CD4-positive, alpha-beta memory T cell (primary cell): ENCODE data around the gene PRR20G. TPM values are rescaled to one million over a fixed set of nuclear protein-coding genes. Genes with fewer than 3 reads are reported as not detected.
"Not testable (repeated sequence)": the region's sequence is repeated elsewhere in the genome, so short reads cannot be mapped to it uniquely, and the experiment has no call there.

Source experiments
- CTCF ChIA-PET: fragments of 350-600 bp; sonication (Branson Sonifier 250); formaldehyde crosslinking; loops from one replicate; lab custom pipeline; 2021; ENCODE audit warnings: inconsistent platforms; ENCODE audit not compliant: partially characterized antibody; lab: Charles Lee
- POLR2A ChIA-PET: fragments of 350-600 bp; sonication (Branson Sonifier 250); formaldehyde crosslinking; loops from one replicate; lab custom pipeline; 2021; ENCODE audit not compliant: partially characterized antibody; lab: Charles Lee
- DNase-seq, 5 donors: peaks; one replicate each; pipeline versions ENCODE4 v3.0.0 to v3.0.0-alpha.2; 2020 to 2022; ENCODE audit warnings: mixed read lengths in 1 of 5
- H3K27ac ChIP-seq: one replicate; pipeline ENCODE4 v1.7.0; 2013; ENCODE audit warnings: low read depth, low read length
- H3K27me3 ChIP-seq: 2 replicates; pipeline ENCODE4 v1.7.0; 2013; ENCODE audit warnings: mild to moderate bottlenecking, low read length, moderate library complexity; ENCODE audit not compliant: insufficient read depth
- H3K36me3 ChIP-seq: 2 replicates; pipeline ENCODE4 v1.7.0; 2013; ENCODE audit warnings: mild to moderate bottlenecking, low read length, moderate library complexity; ENCODE audit not compliant: insufficient read depth
- H3K4me1 ChIP-seq: 2 replicates; pipeline ENCODE4 v1.7.0; 2013; ENCODE audit warnings: mild to moderate bottlenecking, low read length, moderate library complexity; ENCODE audit not compliant: insufficient read depth
- H3K4me3 ChIP-seq, 2 donors: one replicate each; pipeline ENCODE4 v1.7.0; 2013; ENCODE audit warnings: low read length in 2 of 2, mild to moderate bottlenecking in 1 of 2
- H3K9me3 ChIP-seq, 2 donors: one replicate each; pipeline ENCODE4 v1.7.0; 2013; ENCODE audit warnings: low read length in 2 of 2, control low read depth in 1 of 2; ENCODE audit not compliant: control insufficient read depth in 1 of 2
- H3K27ac Mint-ChIP-seq, 7 donors: one replicate each; pipeline ENCODE4 v1.8.0; 2020 to 2021; ENCODE audit warnings: mixed read lengths in 7 of 7, mild to moderate bottlenecking in 6 of 7, inconsistent platforms in 3 of 7, moderate library complexity in 3 of 7
- H3K27me3 Mint-ChIP-seq, 2 donors: one replicate each; pipeline ENCODE4 v1.8.0; 2020 to 2021; ENCODE audit warnings: mixed read lengths in 2 of 2
- H3K36me3 Mint-ChIP-seq, 2 donors: one replicate each; pipeline ENCODE4 v1.8.0; 2020 to 2021; ENCODE audit warnings: mixed read lengths in 2 of 2, inconsistent platforms in 1 of 2, mild to moderate bottlenecking in 1 of 2
- H3K4me1 Mint-ChIP-seq, 4 donors: one replicate each; pipeline ENCODE4 v1.8.0; 2020 to 2021; ENCODE audit warnings: mixed read lengths in 4 of 4, mild to moderate bottlenecking in 1 of 4
- H3K4me3 Mint-ChIP-seq, 8 donors: one replicate each; pipeline ENCODE4 v1.8.0; 2020 to 2021; ENCODE audit warnings: mixed read lengths in 8 of 8, mild to moderate bottlenecking in 7 of 8, moderate library complexity in 6 of 8, inconsistent platforms in 3 of 8
- H3K9me3 Mint-ChIP-seq, 8 donors: one replicate each; pipeline ENCODE4 v1.8.0; 2020 to 2021; ENCODE audit warnings: mixed read lengths in 8 of 8, mild to moderate bottlenecking in 5 of 8, inconsistent platforms in 3 of 8, moderate library complexity in 1 of 8
- intact Hi-C: fragments of 100-400 bp; cut with micrococcal nuclease; formaldehyde crosslinking; loops from one replicate; pipeline ENCODE4 v1.15.1; 2023
- polyA plus RNA-seq, 2 donors: library from polyadenylated mRNA; unstranded; fragments of 300-500 nt; fragmentation: Illumina TruSeq; gene quantifications; one replicate each; pipeline ENCODE4 v1.2.3, GENCODE V29; 2021
- total RNA-seq, 2 experiments: library from RNA; stranded (reverse); gene quantifications; one replicate each; pipeline ENCODE4 v1.2.3, GENCODE V29; 2021

Gene PRR20G
- total and polyA plus RNA-seq, 4 experiments from 2014 or later, result not detected

DNA sequence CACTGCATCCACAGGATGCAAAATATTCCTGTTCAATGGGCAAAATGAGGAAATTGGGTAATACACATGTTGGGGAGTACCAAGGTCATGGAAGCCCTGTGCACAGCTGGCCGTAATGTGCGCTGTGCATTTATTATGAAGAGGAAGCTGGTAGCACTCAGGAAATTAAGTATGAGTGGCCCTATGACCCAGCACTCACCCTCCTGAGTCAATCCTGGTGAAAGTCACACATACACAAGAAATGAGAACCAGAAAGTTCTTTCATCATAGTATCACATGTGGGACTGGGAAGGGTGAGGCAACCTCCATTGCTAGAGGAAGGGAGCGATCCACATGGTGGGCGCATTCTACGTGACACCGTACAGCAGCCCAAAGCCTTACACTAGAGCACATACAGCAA lies 11.4 kb upstream of the PRR20G start:
- Histone ChIP-seq H3K27ac (no peak overlapping the region), H3K4me3 (no peak overlapping the region), H3K27me3 (no peaks in the 10 kb centered on the region), H3K36me3 (no peaks in the 10 kb centered on the region), H3K9me3 (no peaks in the 10 kb centered on the region), H3K4me1 (no peaks in the 10 kb centered on the region)
- no peaks in the 10 kb centered on the region for H3K4me1 Mint-ChIP-seq
- no peak overlapping the region for H3K27ac Mint-ChIP-seq
- peaks cover 0 to 2% (median 0%) of the 10 kb centered on the region in 8 donors for H3K9me3 Mint-ChIP-seq
- no peaks in the 10 kb centered on the region for H3K36me3 Mint-ChIP-seq
- CTCF ChIA-PET, result no interaction called here
- peaks cover 2 to 3% of the 10 kb centered on the region in 2 donors for H3K27me3 Mint-ChIP-seq
- POLR2A ChIA-PET, result no interaction called here
- H3K4me3 Mint-ChIP-seq, result no peak overlapping the region
- DNase-seq, result no peak
- intact Hi-C loops, result no loop called here

- intact Hi-C loops, result no loop called here
- DNase-seq, result no peak
- no peaks in the 10 kb centered on the region for H3K36me3 ChIP-seq
- no peaks in the 10 kb centered on the region for H3K4me1 Mint-ChIP-seq
- H3K36me3 Mint-ChIP-seq, result no peaks in the 10 kb centered on the region
- POLR2A ChIA-PET, result no interaction called here
- H3K27me3 Mint-ChIP-seq, result peaks cover 2 to 5% of the 10 kb centered on the region in 2 donors
- CTCF ChIA-PET, result no interaction called here
- H3K9me3 ChIP-seq, result no peaks in the 10 kb centered on the region
- H3K4me1 ChIP-seq, result no peaks in the 10 kb centered on the region
- no peak overlapping the region for H3K4me3 ChIP-seq
- peaks cover 0 to 2% (median 0%) of the 10 kb centered on the region in 8 donors for H3K9me3 Mint-ChIP-seq
- H3K27ac ChIP-seq, result no peak overlapping the region
- H3K27me3 ChIP-seq, result no peaks in the 10 kb centered on the region
- H3K27ac Mint-ChIP-seq, result no peak overlapping the region
- no peak overlapping the region for H3K4me3 Mint-ChIP-seq
Measured at GRCh38 chr3:127296959-127297358, 9.1 kb upstream of the PRR20G start.

GRCh38 chr3:127296166-127296565 lies 8.3 kb upstream of the PRR20G start:
- Histone ChIP-seq H3K36me3 (no peaks in the 10 kb centered on the region), H3K4me3 (no peak overlapping the region), H3K27me3 (no peaks in the 10 kb centered on the region), H3K9me3 (no peaks in the 10 kb centered on the region), H3K4me1 (no peaks in the 10 kb centered on the region), H3K27ac (no peak overlapping the region)
- Mint-ChIP-seq H3K27ac (no peak overlapping the region), H3K36me3 (no peaks in the 10 kb centered on the region), H3K9me3 (peaks cover 0 to 8% (median 0%) of the 10 kb centered on the region in 8 donors), H3K4me1 (no peaks in the 10 kb centered on the region), H3K27me3 (peaks cover 6% of the 10 kb centered on the region in 2 donors), H3K4me3 (no peak overlapping the region)
- no peak for DNase-seq
- intact Hi-C loops, result no loop called here
- ChIA-PET CTCF (no interaction called here), POLR2A (no interaction called here)

DNA sequence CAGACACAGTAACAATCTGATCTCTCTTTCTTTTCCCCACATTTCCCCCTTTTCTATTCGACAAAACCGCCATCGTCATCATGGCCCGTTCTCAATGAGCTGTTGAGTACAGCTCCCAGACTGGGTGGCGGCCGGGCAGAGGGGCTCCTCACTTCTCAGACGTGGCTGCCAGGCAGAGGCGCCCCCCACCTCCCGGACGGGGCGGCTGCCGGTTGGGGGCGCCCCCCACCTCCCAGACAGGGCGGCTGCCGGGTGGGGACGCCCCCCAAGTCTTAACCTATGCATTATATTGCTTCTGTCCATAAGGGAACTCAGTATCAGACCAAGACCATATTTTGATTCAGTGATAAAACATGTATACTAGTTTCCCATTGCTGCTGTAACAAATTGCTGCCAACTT lies 5.8 kb upstream of the PRR20G start:
- H3K27me3 Mint-ChIP-seq, intact Hi-C loops, H3K4me3 ChIP-seq, DNase-seq, H3K36me3 Mint-ChIP-seq, H3K36me3 ChIP-seq, H3K4me1 ChIP-seq, CTCF ChIA-PET, H3K4me1 Mint-ChIP-seq, H3K9me3 ChIP-seq, H3K27ac ChIP-seq, H3K27me3 ChIP-seq, POLR2A ChIA-PET, H3K4me3 Mint-ChIP-seq, H3K27ac Mint-ChIP-seq: not testable (repeated sequence)
- H3K9me3 Mint-ChIP-seq, result peaks cover 0 to 11% (median 0%) of the 10 kb centered on the region in 8 donors

GRCh38 chr3:127291611-127292010 lies 3.8 kb upstream of the PRR20G start:
- H3K4me3 Mint-ChIP-seq, result no peak overlapping the region
- Histone ChIP-seq H3K4me3 (no peak overlapping the region), H3K9me3 (no peaks in the 10 kb centered on the region), H3K36me3 (no peaks in the 10 kb centered on the region), H3K27me3 (no peaks in the 10 kb centered on the region), H3K27ac (no peak overlapping the region), H3K4me1 (no peaks in the 10 kb centered on the region)
- intact Hi-C loops, result no loop called here
- ChIA-PET POLR2A (no interaction called here), CTCF (no interaction called here)
- DNase-seq, result no peak
- H3K27ac Mint-ChIP-seq, result no peak overlapping the region
- no peaks in the 10 kb centered on the region for H3K36me3 Mint-ChIP-seq
- H3K4me1 Mint-ChIP-seq, result no peaks in the 10 kb centered on the region
- peaks cover 0 to 17% (median 4%) of the 10 kb centered on the region in 8 donors for H3K9me3 Mint-ChIP-seq
- peaks cover 5 to 6% of the 10 kb centered on the region in 2 donors for H3K27me3 Mint-ChIP-seq

DNA sequence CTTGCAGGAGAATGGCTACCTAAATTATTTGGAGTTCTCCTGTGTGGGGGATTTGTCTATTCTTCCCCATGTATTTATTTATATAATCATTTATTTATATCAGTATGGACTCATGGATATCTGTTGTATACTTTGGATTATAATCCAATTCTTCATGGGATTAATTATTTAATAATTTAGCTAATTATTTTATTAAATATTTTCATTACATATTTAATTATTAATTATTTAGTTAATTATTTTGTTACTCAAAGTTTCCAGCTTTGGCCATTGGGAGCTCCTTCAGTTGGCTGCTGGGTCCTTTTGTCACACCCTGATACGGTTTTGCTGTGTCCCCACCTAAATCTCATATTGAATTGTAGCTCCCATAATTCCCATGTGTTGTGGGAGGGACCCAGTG lies 3.3 kb upstream of the PRR20G start:
- POLR2A ChIA-PET, result no interaction called here
- H3K36me3 Mint-ChIP-seq, result no peaks in the 10 kb centered on the region

GRCh38 chr3:127289706-127290575 lies 2.1 kb upstream of the PRR20G start:
- CTCF ChIA-PET, result no interaction called here
- no peak for DNase-seq
- POLR2A ChIA-PET, result no interaction called here

More for the DNA sequence above, 3.3 kb upstream of the PRR20G start:
- no peaks in the 10 kb centered on the region for H3K9me3 ChIP-seq
- H3K4me3 ChIP-seq, result no peak overlapping the region
- Mint-ChIP-seq H3K27ac (no peak overlapping the region), H3K27me3 (peaks cover 5 to 6% of the 10 kb centered on the region in 2 donors), H3K4me3 (no peak overlapping the region), H3K9me3 (peaks cover 2 to 20% (median 4%) of the 10 kb centered on the region in 8 donors), H3K4me1 (no peaks in the 10 kb centered on the region)
- DNase-seq, result no peak
- no peaks in the 10 kb centered on the region for H3K27me3 ChIP-seq
- CTCF ChIA-PET, result no interaction called here
- intact Hi-C loops, result no loop called here
- no peaks in the 10 kb centered on the region for H3K36me3 ChIP-seq
- no peaks in the 10 kb centered on the region for H3K4me1 ChIP-seq
- H3K27ac ChIP-seq, result no peak overlapping the region

More at GRCh38 chr3:127289706-127290575, 2.1 kb upstream of the PRR20G start:
- no peak overlapping the region for H3K4me3 ChIP-seq
- intact Hi-C loops, result no loop called here
- no peaks in the 10 kb centered on the region for H3K36me3 ChIP-seq
- Mint-ChIP-seq H3K36me3 (no peaks in the 10 kb centered on the region), H3K27ac (no peak overlapping the region), H3K9me3 (peaks cover 2 to 20% (median 4%) of the 10 kb centered on the region in 8 donors), H3K4me1 (no peaks in the 10 kb centered on the region), H3K4me3 (no peak overlapping the region), H3K27me3 (peaks cover 5 to 6% of the 10 kb centered on the region in 2 donors)
- no peaks in the 10 kb centered on the region for H3K4me1 ChIP-seq
- H3K27ac ChIP-seq, result no peak overlapping the region
- no peaks in the 10 kb centered on the region for H3K27me3 ChIP-seq
- H3K9me3 ChIP-seq, result no peaks in the 10 kb centered on the region
